B cell (primary cell): Measurements from ENCODE around the gene RNF181.

Experiments used
- CTCF ChIP-seq: fragments of 200-600 bp; IDR thresholded peaks from one replicate; pipeline ENCODE4 v1.8.0; 2022; ENCODE audit warnings: antibody characterized with exemption, mild to moderate bottlenecking
- EZH2 ChIP-seq: IDR thresholded peaks from 2 replicates; pipeline ENCODE4 v1.6.1; 2012; ENCODE audit warnings: borderline replicate concordance, low read depth, mild to moderate bottlenecking, moderate library complexity, low read length; ENCODE audit not compliant: insufficient read depth, poor library complexity, severe bottlenecking

GRCh38 chr2:85557130-85557529, 38.4 kb upstream of the RNF181 start:
- TF ChIP-seq EZH2 (no peak), CTCF (no peak)
